ENCODE data around the gene RCAN1.

The RCAN1 gene

GRCh38 chr21:34593423-34593822 lies 21.5 kb downstream of the RCAN1 start:
- H3K36me3 ChIP-seq (ENCODE audit: control insufficient read depth, insufficient read depth, low read length): no peaks in the 10 kb centered on the region
- H3K4me1 ChIP-seq (ENCODE audit: control insufficient read depth, insufficient read depth, low read length): peaks cover 72% of the 10 kb centered on the region
- no peak overlapping the region for H3K4me3 ChIP-seq (ENCODE audit: low read length)
- H3K9me3 ChIP-seq (ENCODE audit: control insufficient read depth, low read length): no peaks in the 10 kb centered on the region
- H3K9ac ChIP-seq (ENCODE audit: low read length): no peak overlapping the region
- H3K27me3 ChIP-seq (ENCODE audit: control insufficient read depth, insufficient read depth, low read length): no peaks in the 10 kb centered on the region

GRCh38 chr21:34592120-34592955 lies 22.6 kb downstream of the RCAN1 start:
- no peaks in the 10 kb centered on the region for H3K9me3 ChIP-seq (ENCODE audit: control insufficient read depth, low read length)
- no peak overlapping the region for H3K4me3 ChIP-seq (ENCODE audit: low read length)
- no peaks in the 10 kb centered on the region for H3K27me3 ChIP-seq (ENCODE audit: control insufficient read depth, insufficient read depth, low read length)
- H3K36me3 ChIP-seq (ENCODE audit: control insufficient read depth, insufficient read depth, low read length): no peaks in the 10 kb centered on the region
- peak overlapping the region; percentile 53 for H3K9ac ChIP-seq (ENCODE audit: low read length)
- peaks cover 71% of the 10 kb centered on the region for H3K4me1 ChIP-seq (ENCODE audit: control insufficient read depth, insufficient read depth, low read length)

- no peaks in the 10 kb centered on the region for H3K27me3 ChIP-seq (ENCODE audit: control insufficient read depth, insufficient read depth, low read length)
- peaks cover 54% of the 10 kb centered on the region for H3K4me1 ChIP-seq (ENCODE audit: control insufficient read depth, insufficient read depth, low read length)
- no peak overlapping the region for H3K9ac ChIP-seq (ENCODE audit: low read length)
- H3K9me3 ChIP-seq (ENCODE audit: control insufficient read depth, low read length): no peaks in the 10 kb centered on the region
- H3K36me3 ChIP-seq (ENCODE audit: control insufficient read depth, insufficient read depth, low read length): no peaks in the 10 kb centered on the region
- no peak overlapping the region for H3K4me3 ChIP-seq (ENCODE audit: low read length)
These were observed 24.4 kb downstream of the RCAN1 start for GRCh38 chr21:34590520-34590919.

GRCh38 chr21:34589511-34590282 lies 25.2 kb downstream of the RCAN1 start:
- H3K4me1 ChIP-seq (ENCODE audit: control insufficient read depth, insufficient read depth, low read length): peaks cover 47% of the 10 kb centered on the region
- H3K9ac ChIP-seq (ENCODE audit: low read length): no peak overlapping the region
- no peaks in the 10 kb centered on the region for H3K27me3 ChIP-seq (ENCODE audit: control insufficient read depth, insufficient read depth, low read length)
- no peak overlapping the region for H3K4me3 ChIP-seq (ENCODE audit: low read length)
- no peaks in the 10 kb centered on the region for H3K9me3 ChIP-seq (ENCODE audit: control insufficient read depth, low read length)
- H3K36me3 ChIP-seq (ENCODE audit: control insufficient read depth, insufficient read depth, low read length): no peaks in the 10 kb centered on the region

- H3K4me3 ChIP-seq (ENCODE audit: low read length): no peak overlapping the region
- H3K4me1 ChIP-seq (ENCODE audit: control insufficient read depth, insufficient read depth, low read length): peaks cover 24% of the 10 kb centered on the region
- H3K27me3 ChIP-seq (ENCODE audit: control insufficient read depth, insufficient read depth, low read length): no peaks in the 10 kb centered on the region
- H3K9me3 ChIP-seq (ENCODE audit: control insufficient read depth, low read length): no peaks in the 10 kb centered on the region
- H3K9ac ChIP-seq (ENCODE audit: low read length): no peak overlapping the region
- H3K36me3 ChIP-seq (ENCODE audit: control insufficient read depth, insufficient read depth, low read length): no peaks in the 10 kb centered on the region
These were observed 30.9 kb downstream of the RCAN1 start for GRCh38 chr21:34583926-34584563.

GRCh38 chr21:34582506-34583150 lies 32.3 kb downstream of the RCAN1 start:
- H3K4me1 ChIP-seq (ENCODE audit: control insufficient read depth, insufficient read depth, low read length): peaks cover 24% of the 10 kb centered on the region

GRCh38 chr21:34580181-34580700 lies 34.7 kb downstream of the RCAN1 start:
- no peaks in the 10 kb centered on the region for H3K27me3 ChIP-seq (ENCODE audit: control insufficient read depth, insufficient read depth, low read length)
- peaks cover 33% of the 10 kb centered on the region for H3K4me1 ChIP-seq (ENCODE audit: control insufficient read depth, insufficient read depth, low read length)
- H3K36me3 ChIP-seq (ENCODE audit: control insufficient read depth, insufficient read depth, low read length): no peaks in the 10 kb centered on the region
- H3K4me3 ChIP-seq (ENCODE audit: low read length): no peak overlapping the region
- H3K9me3 ChIP-seq (ENCODE audit: control insufficient read depth, low read length): no peaks in the 10 kb centered on the region
- H3K9ac ChIP-seq (ENCODE audit: low read length): no peak overlapping the region

More at GRCh38 chr21:34582506-34583150, 32.3 kb downstream of the RCAN1 start:
- H3K4me3 ChIP-seq (ENCODE audit: low read length): no peak overlapping the region
- H3K36me3 ChIP-seq (ENCODE audit: control insufficient read depth, insufficient read depth, low read length): no peaks in the 10 kb centered on the region
- H3K9ac ChIP-seq (ENCODE audit: low read length): no peak overlapping the region
- H3K27me3 ChIP-seq (ENCODE audit: control insufficient read depth, insufficient read depth, low read length): no peaks in the 10 kb centered on the region
- no peaks in the 10 kb centered on the region for H3K9me3 ChIP-seq (ENCODE audit: control insufficient read depth, low read length)

GRCh38 chr21:34579411-34579810 lies 35.5 kb downstream of the RCAN1 start:
- Histone ChIP-seq H3K4me1 (ENCODE audit: control insufficient read depth, insufficient read depth, low read length) (peaks cover 33% of the 10 kb centered on the region), H3K27me3 (ENCODE audit: control insufficient read depth, insufficient read depth, low read length) (no peaks in the 10 kb centered on the region), H3K9ac (ENCODE audit: low read length) (no peak overlapping the region), H3K9me3 (ENCODE audit: control insufficient read depth, low read length) (no peaks in the 10 kb centered on the region), H3K36me3 (ENCODE audit: control insufficient read depth, insufficient read depth, low read length) (no peaks in the 10 kb centered on the region), H3K4me3 (ENCODE audit: low read length) (no peak overlapping the region)

GRCh38 chr21:34576041-34576511 lies 38.8 kb downstream of the RCAN1 start:
- no peaks in the 10 kb centered on the region for H3K27me3 ChIP-seq (ENCODE audit: control insufficient read depth, insufficient read depth, low read length)
- no peak overlapping the region for H3K4me3 ChIP-seq (ENCODE audit: low read length)
- no peak overlapping the region for H3K9ac ChIP-seq (ENCODE audit: low read length)
- no peaks in the 10 kb centered on the region for H3K36me3 ChIP-seq (ENCODE audit: control insufficient read depth, insufficient read depth, low read length)
- H3K4me1 ChIP-seq (ENCODE audit: control insufficient read depth, insufficient read depth, low read length): peaks cover 23% of the 10 kb centered on the region
- no peaks in the 10 kb centered on the region for H3K9me3 ChIP-seq (ENCODE audit: control insufficient read depth, low read length)

- H3K4me3 ChIP-seq (ENCODE audit: low read length): no peak overlapping the region
- H3K27me3 ChIP-seq (ENCODE audit: control insufficient read depth, insufficient read depth, low read length): no peaks in the 10 kb centered on the region
- H3K9me3 ChIP-seq (ENCODE audit: control insufficient read depth, low read length): no peaks in the 10 kb centered on the region
- H3K9ac ChIP-seq (ENCODE audit: low read length): no peak overlapping the region
- peaks cover 14% of the 10 kb centered on the region for H3K4me1 ChIP-seq (ENCODE audit: control insufficient read depth, insufficient read depth, low read length)
- H3K36me3 ChIP-seq (ENCODE audit: control insufficient read depth, insufficient read depth, low read length): no peaks in the 10 kb centered on the region
These were observed 40.0 kb downstream of the RCAN1 start for GRCh38 chr21:34574601-34575529.

GRCh38 chr21:34571994-34572393 lies 42.9 kb downstream of the RCAN1 start:
- H3K9me3 ChIP-seq (ENCODE audit: control insufficient read depth, low read length): no peaks in the 10 kb centered on the region
- peaks cover 19% of the 10 kb centered on the region for H3K4me1 ChIP-seq (ENCODE audit: control insufficient read depth, insufficient read depth, low read length)
- no peak overlapping the region for H3K4me3 ChIP-seq (ENCODE audit: low read length)
- H3K9ac ChIP-seq (ENCODE audit: low read length): no peak overlapping the region
- no peaks in the 10 kb centered on the region for H3K27me3 ChIP-seq (ENCODE audit: control insufficient read depth, insufficient read depth, low read length)
- no peaks in the 10 kb centered on the region for H3K36me3 ChIP-seq (ENCODE audit: control insufficient read depth, insufficient read depth, low read length)
